Mucosa of descending colon (tissue), 3 donors: ENCODE results near the gene XPNPEP2. TPM values are rescaled to one million over a fixed set of nuclear protein-coding genes. Genes with fewer than 3 reads are reported as not detected.
A peak's percentile ranks its signal among the peaks of the same experiment; 100 is the strongest.

Experiments used
- ATAC-seq: fragments of 200-7000 bp; cut with Tn5 transposase; one replicate; pipeline ENCODE4 v1.9.1; 2020; ENCODE audit warnings: mild to moderate bottlenecking, moderate library complexity
- DNase-seq, 3 donors: peaks; one replicate each; pipeline ENCODE4 v3.0.0-alpha.2; 2020
- H3K36me3 ChIP-seq: fragments of 200-600 bp; one replicate; pipeline ENCODE4 v1.8.0; 2021; ENCODE audit warnings: low read depth, mild to moderate bottlenecking
- H3K4me1 ChIP-seq: fragments of 200-600 bp; one replicate; pipeline ENCODE4 v1.8.0; 2021; ENCODE audit warnings: low read depth, mild to moderate bottlenecking
- H3K4me3 ChIP-seq: fragments of 200-600 bp; one replicate; pipeline ENCODE4 v1.8.0; 2021; ENCODE audit warnings: mild to moderate bottlenecking
- H3K9me3 ChIP-seq: fragments of 200-600 bp; one replicate; pipeline ENCODE4 v1.8.0; 2021; ENCODE audit warnings: mild to moderate bottlenecking
- CTCF ChIP-seq: fragments of 200-600 bp; IDR thresholded peaks from one replicate; pipeline ENCODE4 v1.8.0; 2022; ENCODE audit warnings: antibody characterized with exemption, mild to moderate bottlenecking
- intact Hi-C, 2 donors: fragments of 100-400 bp; cut with DNase I in 1 of 2; cut with micrococcal nuclease in 1 of 2; formaldehyde crosslinking; loops; one replicate each; pipeline versions ENCODE4 v1.11.0 to v1.11.1; 2022; cut with DNase I, micrococcal nuclease
- long read RNA-seq, 2 donors: library from polyadenylated mRNA; unstranded; transcript quantifications; one replicate each; pipeline ENCODE4 v2.0.0, GENCODE V29; 2019 to 2021
- total RNA-seq, 3 donors: library from RNA; stranded (reverse); fragmentation: NEBNext Ultra II Directional in 2 of 3; extraction: Animal tissue kit (Norgen Biotek cat#: 25700) in 2 of 3; gene quantifications; one replicate each; pipeline versions ENCODE4 v1.2.1 to v1.2.4, GENCODE V29; 2021 to 2023
- donor health status: DM: no; HTN: no; CAD: no; lungs with moderate emphysema.
- donor health status: DM: no; HTN: no; CAD: no.
- donor health status: DM: no; HTN: yes; CAD: no.

XPNPEP2 gene
- 10 to 100 TPM in 2 of 3 donors, 1 to 10 TPM in 1; 4.9 to 14.5 (median 11.3) TPM for total RNA-seq
- long read RNA-seq, donor 1, transcript XPNPEP2-202 (21 exons, 3,270 nt), result major isoform, 11 of 14 reads
- long read RNA-seq, donor 1, partial matches to known transcripts, result 3 of 14 reads
- long read RNA-seq, donor 1, other reads (novel, unspliced or antisense), result 0 of 14 reads
- long read RNA-seq, donor 2, partial matches to known transcripts, result 1 of 2 reads
- long read RNA-seq, donor 2, other reads (novel, unspliced or antisense), result 0 of 2 reads

- ATAC-seq (peak; percentile 72), DNase-seq (peak in 2 of 3 donors; percentile 40 to 51)
- intact Hi-C loops, result no loop called here
- H3K4me3 ChIP-seq, result no peak within 1 kb of the TSS
- TF ChIP-seq CTCF, result no peak
- no peaks in the 10 kb centered on the region for H3K4me1 ChIP-seq
- H3K9me3 ChIP-seq, result no peaks in the 10 kb centered on the region
- H3K36me3 ChIP-seq, result no peaks in the 10 kb centered on the region
Observed at GRCh38 chrX:129738466-129739308, at the start of gene XPNPEP2. Gene XPNPEP2, plus strand, starts transcription at chrX:129738979. Its CDS starts 235 bp downstream, at chrX:129739214.

- no peaks in the 10 kb centered on the region for H3K36me3 ChIP-seq
- H3K9me3 ChIP-seq, result no peaks in the 10 kb centered on the region
- H3K4me3 ChIP-seq, result no peak overlapping the region
- no peak for DNase-seq
- intact Hi-C loops, result no loop called here
- H3K4me1 ChIP-seq, result no peaks in the 10 kb centered on the region
- ATAC-seq, result no peak
- no peak for TF ChIP-seq CTCF
Observed at GRCh38 chrX:129689796-129690195, 49.0 kb upstream of the XPNPEP2 start.

GRCh38 chrX:129690435-129690834 lies 48.3 kb upstream of the XPNPEP2 start:
- no peaks in the 10 kb centered on the region for H3K36me3 ChIP-seq
- no peaks in the 10 kb centered on the region for H3K4me1 ChIP-seq
- intact Hi-C loops, result no loop called here
- TF ChIP-seq CTCF, result no peak
- H3K4me3 ChIP-seq, result no peak overlapping the region
- H3K9me3 ChIP-seq, result no peaks in the 10 kb centered on the region
- no peak for DNase-seq
- ATAC-seq, result no peak

GRCh38 chrX:129693354-129693753 lies 45.4 kb upstream of the XPNPEP2 start:
- no peak for ATAC-seq

GRCh38 chrX:129694805-129695204 lies 44.0 kb upstream of the XPNPEP2 start:
- Histone ChIP-seq H3K9me3 (no peaks in the 10 kb centered on the region), H3K4me1 (no peaks in the 10 kb centered on the region), H3K4me3 (no peak overlapping the region), H3K36me3 (no peaks in the 10 kb centered on the region)
- TF ChIP-seq CTCF, result no peak
- ATAC-seq (no peak), DNase-seq (no peak)
- intact Hi-C loops, result no loop called here

More at GRCh38 chrX:129693354-129693753, 45.4 kb upstream of the XPNPEP2 start:
- Histone ChIP-seq H3K4me3 (no peak overlapping the region), H3K4me1 (no peaks in the 10 kb centered on the region), H3K9me3 (no peaks in the 10 kb centered on the region), H3K36me3 (no peaks in the 10 kb centered on the region)
- intact Hi-C loops, result no loop called here
- no peak for TF ChIP-seq CTCF
- DNase-seq, result no peak
